Esophagus squamous epithelium (tissue), 5 donors: ENCODE data around the gene RTEL1. TPM values are rescaled to one million over a fixed set of nuclear protein-coding genes. Genes with fewer than 3 reads are reported as not detected.
"Not testable (repeated sequence)": the region's sequence is repeated elsewhere in the genome, so short reads cannot be mapped to it uniquely, and the experiment has no call there.

ENCODE experiments used
- DNase-seq: peaks from one replicate; lab custom pipeline; 2025; lab: John Stamatoyannopoulos, UW
- H3K27ac ChIP-seq, 4 donors: fragments of 200-600 bp; sonication (generic); one replicate each; pipeline ENCODE4 v1.5.1; 2016 to 2019; ENCODE audit warnings: mild to moderate bottlenecking in 1 of 4
- H3K27me3 ChIP-seq, 4 donors: fragments of 200-600 bp; sonication (generic); 1 replicate in 3 of 4; 2 replicates in 1 of 4; pipeline versions ENCODE4 v1.5.1 to v1.6.0; 2017 to 2021; ENCODE audit warnings: antibody characterized with exemption in 1 of 4
- H3K36me3 ChIP-seq, 3 donors: fragments of 200-600 bp; sonication (generic); one replicate each; pipeline ENCODE4 v1.5.1; 2016 to 2019
- H3K4me1 ChIP-seq, 3 donors: fragments of 200-600 bp; sonication (generic); one replicate each; pipeline ENCODE4 v1.5.1; 2017 to 2019
- H3K4me3 ChIP-seq, 4 donors: fragments of 200-600 bp; sonication (generic); 1 replicate in 3 of 4; 2 replicates in 1 of 4; pipeline ENCODE4 v1.5.1; 2016 to 2019; ENCODE audit warnings: mild to moderate bottlenecking in 2 of 4, moderate library complexity in 1 of 4
- H3K9me3 ChIP-seq, 3 donors: fragments of 200-600 bp; sonication (generic); one replicate each; pipeline ENCODE4 v1.5.1; 2016 to 2019
- POLR2A ChIP-seq, 4 donors: fragments of 450-650 bp; IDR thresholded peaks; one replicate each; pipeline ENCODE4 v1.6.1; 2017; ENCODE audit warnings: antibody characterized with exemption in 4 of 4, mild to moderate bottlenecking in 4 of 4, moderate library complexity in 3 of 4
- WGBS, 2 donors: methylation state at CpG; one replicate each; pipeline ENCODE4 v1.1.5; 2018; 5-methylcytosine and 5-hydroxymethylcytosine counted together
- intact Hi-C: fragments of 100-400 bp; cut with DNase I; formaldehyde crosslinking; loops from one replicate; pipeline ENCODE4 v1.15.0; 2022
- total RNA-seq, 4 donors: library from RNA; depleted of rRNA; stranded (reverse); fragments of >200 nt; gene quantifications; one replicate each; pipeline ENCODE4 v1.1.0, GENCODE V29; 2016
- TF ChIP-seq, protein P1 (sequence below), 6 experiments: fragments of 450-650 bp in 4 of 6; fragments of 200-600 bp in 2 of 6; sonication (generic) in 2 of 6; IDR thresholded peaks; one replicate each; pipeline ENCODE4 v1.5.1; 2016 to 2019; ENCODE audit warnings: antibody characterized with exemption in 6 of 6, mild to moderate bottlenecking in 4 of 6, moderate library complexity in 4 of 6
- donor health status: DM: yes; HTN: yes; CAD: no.

RTEL1 gene
- total RNA-seq, 4 donors from 2014 or later: 6.4 to 22.7 (median 12.8) TPM

DNA sequence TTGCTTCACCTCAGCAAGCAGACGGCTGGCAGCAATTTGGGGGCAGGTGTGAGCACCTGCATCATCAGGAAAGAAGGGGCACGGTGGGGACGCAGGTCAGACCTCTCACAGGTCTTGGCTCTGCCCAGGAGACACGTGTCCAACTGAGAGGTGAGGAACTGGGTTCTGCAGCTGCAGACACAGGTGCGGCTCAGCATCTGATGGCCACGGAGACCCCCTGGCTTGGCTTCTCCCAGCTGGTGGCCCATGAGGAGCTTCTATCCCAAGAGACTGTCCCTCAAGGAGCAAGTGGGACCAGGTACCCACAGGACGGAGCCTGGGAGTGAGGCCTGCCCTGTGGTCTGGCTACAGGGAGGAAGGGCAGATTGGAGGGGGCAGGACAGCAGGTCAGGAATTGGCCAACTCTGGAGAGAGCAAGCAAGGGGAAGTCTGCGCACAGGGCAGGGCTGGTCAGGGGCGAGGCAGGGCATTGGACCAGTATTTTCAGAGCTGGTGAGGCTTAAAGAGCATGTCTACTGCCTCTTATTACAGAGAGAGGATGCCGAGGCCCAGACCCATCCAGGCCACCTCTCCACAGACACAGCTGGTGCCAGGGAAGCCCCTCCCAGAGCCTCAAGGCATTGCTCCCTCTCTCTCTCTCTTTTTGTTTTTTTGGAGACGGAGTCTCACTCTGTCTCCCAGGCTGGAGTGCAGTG is 9.1 kb upstream of the RTEL1 start:
- H3K9me3 ChIP-seq: no peaks in the 10 kb centered on the region
- TF ChIP-seq POLR2A (IDR thresholded peaks at IDR 0.05): no peak
- TF ChIP-seq, protein P1, sequence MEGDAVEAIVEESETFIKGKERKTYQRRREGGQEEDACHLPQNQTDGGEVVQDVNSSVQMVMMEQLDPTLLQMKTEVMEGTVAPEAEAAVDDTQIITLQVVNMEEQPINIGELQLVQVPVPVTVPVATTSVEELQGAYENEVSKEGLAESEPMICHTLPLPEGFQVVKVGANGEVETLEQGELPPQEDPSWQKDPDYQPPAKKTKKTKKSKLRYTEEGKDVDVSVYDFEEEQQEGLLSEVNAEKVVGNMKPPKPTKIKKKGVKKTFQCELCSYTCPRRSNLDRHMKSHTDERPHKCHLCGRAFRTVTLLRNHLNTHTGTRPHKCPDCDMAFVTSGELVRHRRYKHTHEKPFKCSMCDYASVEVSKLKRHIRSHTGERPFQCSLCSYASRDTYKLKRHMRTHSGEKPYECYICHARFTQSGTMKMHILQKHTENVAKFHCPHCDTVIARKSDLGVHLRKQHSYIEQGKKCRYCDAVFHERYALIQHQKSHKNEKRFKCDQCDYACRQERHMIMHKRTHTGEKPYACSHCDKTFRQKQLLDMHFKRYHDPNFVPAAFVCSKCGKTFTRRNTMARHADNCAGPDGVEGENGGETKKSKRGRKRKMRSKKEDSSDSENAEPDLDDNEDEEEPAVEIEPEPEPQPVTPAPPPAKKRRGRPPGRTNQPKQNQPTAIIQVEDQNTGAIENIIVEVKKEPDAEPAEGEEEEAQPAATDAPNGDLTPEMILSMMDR (IDR thresholded peaks at IDR 0.05): no peak
- no peak for DNase-seq
- H3K27ac ChIP-seq: no peak overlapping the region
- intact Hi-C loops: no loop called here
- no peak overlapping the region for H3K4me3 ChIP-seq
- H3K4me1 ChIP-seq: peaks cover 17 to 30% (median 22%) of the 10 kb centered on the region in 3 donors
- no peaks in the 10 kb centered on the region for H3K36me3 ChIP-seq
- H3K27me3 ChIP-seq: peaks cover 0 to 13% (median 0%) of the 10 kb centered on the region in 4 donors
- 90% methylated on average over 6 to 9 of the region's 11 CpGs for WGBS, 2 donors

DNA sequence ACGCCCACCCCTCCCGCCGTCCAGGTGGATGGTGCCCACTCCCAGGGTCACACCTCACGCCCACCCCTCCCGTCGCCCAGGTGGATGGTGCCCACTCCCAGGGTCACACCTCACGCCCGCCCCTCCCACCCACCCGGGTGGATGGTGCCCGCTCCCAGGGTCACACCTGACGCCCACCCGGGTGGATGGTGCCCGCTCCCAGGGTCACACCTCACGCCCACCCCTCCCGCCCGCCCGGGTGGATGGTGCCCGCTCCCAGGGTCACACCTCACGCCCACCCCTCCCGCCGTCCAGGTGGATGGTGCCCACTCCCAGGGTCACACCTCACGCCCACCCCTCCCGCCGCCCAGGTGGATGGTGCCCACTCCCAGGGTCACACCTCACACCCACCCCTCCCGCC is 7.6 kb upstream of the RTEL1 start:
- Histone ChIP-seq H3K27me3 (peaks cover 0 to 13% (median 0%) of the 10 kb centered on the region in 4 donors), H3K4me1 (peaks cover 18 to 35% (median 25%) of the 10 kb centered on the region in 3 donors)
- WGBS, 2 donors: no CpG with 5 or more reads among the region's 25 CpGs
- H3K4me3 ChIP-seq, H3K27ac ChIP-seq, H3K36me3 ChIP-seq, H3K9me3 ChIP-seq, intact Hi-C loops, DNase-seq: not testable (repeated sequence)

DNA sequence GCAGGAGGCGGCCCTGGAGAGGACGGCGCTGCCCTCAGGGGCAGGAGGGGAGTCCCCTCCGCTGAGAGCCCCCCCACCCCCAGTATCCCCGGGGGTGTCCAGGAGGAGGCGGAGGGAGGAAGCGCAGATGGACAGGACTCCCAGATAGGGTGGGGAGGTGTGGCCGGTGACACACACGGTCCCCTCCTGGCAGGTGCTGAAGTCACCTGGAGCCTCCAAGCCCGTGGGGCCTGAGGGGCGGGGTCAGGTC is 6.2 kb upstream of the RTEL1 start:
- DNase-seq: no peak
- 3 to 20% methylated on average over 1 to 4 of the region's 11 CpGs for WGBS, 2 donors
- H3K27me3 ChIP-seq: peaks cover 0 to 13% (median 0%) of the 10 kb centered on the region in 4 donors
- no peaks in the 10 kb centered on the region for H3K36me3 ChIP-seq
- peaks cover 18 to 39% (median 25%) of the 10 kb centered on the region in 3 donors for H3K4me1 ChIP-seq
- no peaks in the 10 kb centered on the region for H3K9me3 ChIP-seq
- peak overlapping the region; percentile 35 to 78 (median 50) for H3K4me3 ChIP-seq
- intact Hi-C loops: no loop called here
- no peak for TF ChIP-seq POLR2A (IDR thresholded peaks at IDR 0.05)
- TF ChIP-seq, protein P1 (IDR thresholded peaks at IDR 0.05): no peak
- peak overlapping the region in 2 of 4 donors; percentile 9 to 52 for H3K27ac ChIP-seq

DNA sequence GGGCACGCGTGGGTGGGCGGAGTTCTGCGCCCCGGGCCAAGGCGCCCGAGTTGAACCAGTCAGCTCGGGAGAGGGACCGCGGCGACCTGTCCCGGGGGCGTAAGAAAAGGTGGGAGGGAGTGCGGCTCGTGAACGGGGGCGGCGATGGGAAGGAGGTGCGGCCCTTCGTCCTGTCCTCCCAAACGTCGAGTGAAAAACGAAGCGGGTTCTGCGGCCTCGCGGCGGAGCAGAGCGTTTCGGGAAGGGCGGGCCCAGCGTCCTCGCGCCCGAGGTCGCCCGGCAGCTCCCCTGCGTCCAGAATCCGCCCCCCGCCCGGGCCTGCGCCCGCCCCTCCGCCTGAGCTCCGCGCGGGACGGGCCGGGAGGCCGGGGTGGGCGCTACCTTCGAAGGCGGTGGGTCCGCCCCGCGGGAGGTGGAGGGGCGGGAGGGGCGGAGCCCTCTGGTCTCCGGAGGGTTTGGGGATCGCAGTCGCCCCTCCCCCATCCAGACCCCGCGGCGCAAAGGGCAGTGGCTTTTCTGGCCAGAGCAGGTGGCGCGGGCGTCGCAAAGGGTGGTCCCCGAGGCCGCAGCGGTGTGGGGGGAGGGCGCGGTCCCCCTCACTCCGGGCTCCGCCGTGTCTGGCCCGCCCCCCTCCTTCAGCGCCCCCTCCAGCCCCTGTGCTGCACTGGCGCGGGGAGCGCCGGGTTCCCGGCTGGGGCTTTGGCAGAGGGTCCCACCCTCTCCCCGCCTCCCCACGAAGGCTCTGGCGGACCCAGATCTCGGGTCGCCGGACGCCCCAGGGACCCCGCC is 5.7 kb upstream of the RTEL1 start:
- H3K36me3 ChIP-seq: no peaks in the 10 kb centered on the region
- intact Hi-C loops: no loop called here
- H3K4me3 ChIP-seq: peak overlapping the region; percentile 35 to 78 (median 50)
- WGBS, 2 donors: 0% methylated on average over 5 of the region's 91 CpGs; no CpG with 5 or more reads in 1 of the 2 donors
- no peak for TF ChIP-seq POLR2A (IDR thresholded peaks at IDR 0.05)
- TF ChIP-seq, protein P1 (IDR thresholded peaks at IDR 0.05): no peak
- DNase-seq: no peak
- H3K9me3 ChIP-seq: no peaks in the 10 kb centered on the region
- peaks cover 0 to 13% (median 0%) of the 10 kb centered on the region in 4 donors for H3K27me3 ChIP-seq
- H3K27ac ChIP-seq: peak overlapping the region in 2 of 4 donors; percentile 9 to 52
- H3K4me1 ChIP-seq: peaks cover 19 to 44% (median 25%) of the 10 kb centered on the region in 3 donors

DNA sequence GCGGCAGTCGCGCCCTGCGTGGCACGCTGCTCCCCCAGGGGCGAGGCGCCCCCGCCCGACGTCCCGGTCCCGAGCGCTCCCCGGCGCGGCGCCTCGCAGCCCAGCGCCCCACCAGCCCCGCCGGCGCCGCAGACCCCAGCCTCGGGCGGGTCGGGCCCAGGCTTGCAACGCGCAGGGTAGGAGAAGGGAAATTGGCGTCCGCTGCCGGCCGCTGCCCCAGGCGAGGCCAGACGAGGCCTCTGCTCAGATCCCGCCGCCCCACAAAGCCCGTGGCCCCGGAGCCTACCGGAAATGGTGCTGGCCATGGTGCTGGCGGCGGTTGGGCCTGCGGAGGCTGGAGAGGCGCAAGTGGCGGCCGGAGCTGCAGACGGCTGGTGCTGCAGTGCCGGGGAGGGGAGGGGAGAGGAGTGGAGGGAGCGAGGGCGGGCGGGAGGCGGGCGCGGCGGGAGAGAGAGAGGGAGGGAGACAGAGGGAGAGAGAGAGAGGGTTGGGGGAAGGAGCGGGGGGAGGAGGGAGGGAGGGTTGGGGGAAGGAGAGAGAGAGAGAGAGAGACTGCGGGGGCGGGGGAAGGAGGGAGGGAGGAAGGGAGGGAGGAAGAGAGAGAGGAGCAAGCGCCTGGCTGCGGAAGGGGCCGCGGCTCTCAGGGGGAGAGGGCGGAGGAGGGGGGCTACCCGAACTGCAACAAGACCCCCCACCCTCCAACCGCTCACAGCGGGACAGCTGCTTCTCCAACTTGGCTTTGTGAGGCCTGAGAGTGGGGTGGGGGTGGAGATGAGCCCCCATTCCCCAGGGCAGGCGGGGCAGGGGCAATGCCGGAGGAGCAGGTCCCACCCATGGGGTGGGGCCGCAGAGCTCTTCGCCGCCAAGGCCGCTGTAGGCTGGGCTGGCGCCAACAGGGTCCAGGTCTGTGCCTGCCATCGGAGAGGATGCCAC is 4.8 kb upstream of the RTEL1 start, which contains the start of gene STMN3:
TSS of gene STMN3 (minus strand) at position 384 of the 933 bp plus-strand sequence. CDS start at position 305, 79 bp downstream.
- no peaks in the 10 kb centered on the region for H3K9me3 ChIP-seq
- peaks cover 24 to 52% (median 30%) of the 10 kb centered on the region in 3 donors for H3K4me1 ChIP-seq
- peaks cover 0 to 13% (median 0%) of the 10 kb centered on the region in 4 donors for H3K27me3 ChIP-seq
- H3K4me3 ChIP-seq: peak within 1 kb of the TSS; percentile 35 to 78 (median 50)
- no peak for DNase-seq
- 0 to 2% methylated on average over 11 to 12 of the region's 73 CpGs for WGBS, 2 donors
- H3K27ac ChIP-seq: peak within 1 kb of the TSS in 3 of 4 donors; percentile 40 to 81 (median 69)
- no peaks in the 10 kb centered on the region for H3K36me3 ChIP-seq
- no peak for TF ChIP-seq POLR2A (IDR thresholded peaks at IDR 0.05)
- TF ChIP-seq, protein P1 (IDR thresholded peaks at IDR 0.05): no peak
- intact Hi-C loops: no loop called here
